ENCODE results near the gene TRIM9.

DNA sequence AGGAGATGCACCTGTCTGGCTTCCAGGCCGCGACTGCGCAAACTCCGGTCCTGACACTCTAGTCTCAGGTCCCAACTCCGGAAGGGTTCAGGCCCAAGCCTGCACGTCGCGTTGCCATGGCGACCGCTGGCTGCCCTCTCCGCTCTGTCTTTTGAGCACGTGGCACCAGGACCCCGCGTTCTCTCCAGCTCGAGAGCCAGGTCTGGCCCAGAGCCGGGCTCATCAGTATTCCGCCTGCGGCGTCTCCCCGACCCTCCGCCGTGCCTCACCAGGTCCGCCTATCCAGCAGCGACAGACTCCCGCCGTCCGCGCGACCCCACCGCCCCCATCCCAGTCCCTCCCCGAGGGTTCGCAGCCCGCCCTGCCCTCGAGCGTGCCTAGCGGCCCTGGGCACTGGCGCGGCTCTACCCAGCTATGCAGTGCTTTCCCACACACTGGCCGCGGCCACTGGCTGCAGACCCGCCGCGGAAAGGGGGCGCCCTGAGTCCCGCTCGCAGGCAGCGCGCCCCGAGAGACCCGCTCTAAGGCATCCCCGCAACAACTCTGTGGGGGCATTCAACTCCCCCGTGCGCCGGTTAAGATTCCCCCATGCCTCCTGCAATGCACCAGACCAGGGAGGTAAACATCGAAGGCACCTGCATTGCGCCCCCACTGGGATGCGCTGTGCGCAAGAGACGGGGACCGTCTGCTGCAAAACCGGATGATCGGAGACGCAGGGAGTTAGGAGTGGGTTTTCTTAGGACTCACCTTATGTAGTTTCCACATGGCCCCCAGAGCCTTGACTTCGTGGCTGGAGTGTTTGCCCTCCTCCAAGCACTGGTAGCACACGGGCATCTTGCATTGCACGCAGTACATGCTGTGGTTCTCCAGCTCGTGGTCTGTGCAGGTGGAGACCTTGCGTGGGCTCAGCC, 1.3 kb downstream of the TRIM9 start:
- TF ChIP-seq, protein P1, sequence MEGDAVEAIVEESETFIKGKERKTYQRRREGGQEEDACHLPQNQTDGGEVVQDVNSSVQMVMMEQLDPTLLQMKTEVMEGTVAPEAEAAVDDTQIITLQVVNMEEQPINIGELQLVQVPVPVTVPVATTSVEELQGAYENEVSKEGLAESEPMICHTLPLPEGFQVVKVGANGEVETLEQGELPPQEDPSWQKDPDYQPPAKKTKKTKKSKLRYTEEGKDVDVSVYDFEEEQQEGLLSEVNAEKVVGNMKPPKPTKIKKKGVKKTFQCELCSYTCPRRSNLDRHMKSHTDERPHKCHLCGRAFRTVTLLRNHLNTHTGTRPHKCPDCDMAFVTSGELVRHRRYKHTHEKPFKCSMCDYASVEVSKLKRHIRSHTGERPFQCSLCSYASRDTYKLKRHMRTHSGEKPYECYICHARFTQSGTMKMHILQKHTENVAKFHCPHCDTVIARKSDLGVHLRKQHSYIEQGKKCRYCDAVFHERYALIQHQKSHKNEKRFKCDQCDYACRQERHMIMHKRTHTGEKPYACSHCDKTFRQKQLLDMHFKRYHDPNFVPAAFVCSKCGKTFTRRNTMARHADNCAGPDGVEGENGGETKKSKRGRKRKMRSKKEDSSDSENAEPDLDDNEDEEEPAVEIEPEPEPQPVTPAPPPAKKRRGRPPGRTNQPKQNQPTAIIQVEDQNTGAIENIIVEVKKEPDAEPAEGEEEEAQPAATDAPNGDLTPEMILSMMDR (conservative IDR thresholded peaks at IDR 0.05; ENCODE audit: low read depth, low read length), result no peak
- TF ChIP-seq CEBPB (IDR thresholded peaks at IDR 0.05; ENCODE audit: low read depth, low read length), result no peak
- TF ChIP-seq MAZ (IDR thresholded peaks at IDR 0.05; ENCODE audit: borderline replicate concordance, low read depth, low read length), result no peak
- TF ChIP-seq POLR2A (IDR thresholded peaks at IDR 0.05; ENCODE audit: low read depth, low read length), result no peak
- TF ChIP-seq, protein P2, sequence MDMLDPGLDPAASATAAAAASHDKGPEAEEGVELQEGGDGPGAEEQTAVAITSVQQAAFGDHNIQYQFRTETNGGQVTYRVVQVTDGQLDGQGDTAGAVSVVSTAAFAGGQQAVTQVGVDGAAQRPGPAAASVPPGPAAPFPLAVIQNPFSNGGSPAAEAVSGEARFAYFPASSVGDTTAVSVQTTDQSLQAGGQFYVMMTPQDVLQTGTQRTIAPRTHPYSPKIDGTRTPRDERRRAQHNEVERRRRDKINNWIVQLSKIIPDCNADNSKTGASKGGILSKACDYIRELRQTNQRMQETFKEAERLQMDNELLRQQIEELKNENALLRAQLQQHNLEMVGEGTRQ (IDR thresholded peaks at IDR 0.05; ENCODE audit: low read depth, low read length), result no peak
- no peak for TF ChIP-seq RCOR1 (IDR thresholded peaks at IDR 0.05; ENCODE audit: insufficient replicate concordance, low read length)
- no peak for TF ChIP-seq MAFK (IDR thresholded peaks at IDR 0.05; ENCODE audit: low read depth, low read length)
- no peak for TF ChIP-seq RAD21 (IDR thresholded peaks at IDR 0.05; ENCODE audit: low read length)
- no peak for TF ChIP-seq MXI1 (IDR thresholded peaks at IDR 0.05; ENCODE audit: borderline replicate concordance, low read depth, low read length)
- no peak for TF ChIP-seq RFX5 (IDR thresholded peaks at IDR 0.05; ENCODE audit: low read depth, low read length)
- no peak for TF ChIP-seq FOS (IDR thresholded peaks at IDR 0.05; ENCODE audit: low read depth, low read length)
- TF ChIP-seq BHLHE40 (IDR thresholded peaks at IDR 0.05; ENCODE audit: low read depth, low read length), result no peak

Measured in IMR-90 (cell line).